GM12878 (cell line): Measurements from ENCODE around the gene NUMBL. TPM values are rescaled to one million over a fixed set of nuclear protein-coding genes. Genes with fewer than 3 reads are reported as not detected.
A peak's percentile ranks its signal among the peaks of the same experiment; 100 is the strongest.

ENCODE experiments used
- ATAC-seq: fragments of 200-7000 bp; cut with Tn5 transposase; 3 replicates; pipeline ENCODE4 v1.9.1; 2020; ENCODE audit warnings: mild to moderate bottlenecking, moderate library complexity
- BruUV-seq: library from RNA; stranded (reverse); fragments of 400-500 nt; replicated peaks from 2 replicates; lab custom pipeline; 2021; lab: Mats Ljungman, UMichigan
- CTCF ChIA-PET: fragments of 300-600 bp; sonication (Branson Sonifier 250); formaldehyde crosslinking; extraction: SDS; loops from one replicate; lab custom pipeline; 2021; ENCODE audit warnings: inconsistent platforms; lab: Yijun Ruan, JAX
- POLR2A ChIA-PET: fragments of 350-600 bp; formaldehyde crosslinking; extraction: SDS; loops from one replicate; lab custom pipeline; 2021; ENCODE audit warnings: inconsistent platforms; lab: Charles Lee
- RAD21 ChIA-PET: fragments of 300-600 bp; sonication (Branson Sonifier 250); formaldehyde crosslinking; loops from one replicate; lab custom pipeline; 2023; ENCODE audit warnings: antibody characterized with exemption; ENCODE audit not compliant: unreplicated experiment; lab: Charles Lee
- SMC1A ChIA-PET: fragments of 300-600 bp; sonication (Branson Sonifier 250); formaldehyde crosslinking; loops from one replicate; lab custom pipeline; 2023; ENCODE audit not compliant: unreplicated experiment, uncharacterized antibody; lab: Charles Lee
- DNase-seq: peaks from one replicate; pipeline ENCODE4 v3.0.0-alpha.2; 2011; ENCODE audit warnings: low read depth, low spot score
- FAIRE-seq: peaks from 3 replicates; lab custom pipeline; 2011; peaks lifted over from hg19 to GRCh38; lab: Jason Lieb, UNC
- H2AFZ ChIP-seq: 2 replicates; pipeline ENCODE4 v1.6.0; 2011; ENCODE audit warnings: low read depth, low read length, control low read depth; ENCODE audit not compliant: control insufficient read depth
- H3K27ac ChIP-seq: 2 replicates; pipeline ENCODE4 v1.5.1; 2011; ENCODE audit warnings: control low read depth; ENCODE audit not compliant: control insufficient read depth, insufficient read depth
- H3K27me3 ChIP-seq, 2 experiments: replicated peaks in 1 of 2; 2 replicates each; pipeline versions ENCODE4 v1.6.0 to v1.6.1; 2011; ENCODE audit warnings: low read length in 1 of 2; ENCODE audit not compliant: control insufficient read depth in 2 of 2, insufficient read depth in 2 of 2
- H3K36me3 ChIP-seq, 2 experiments: 2 replicates each; pipeline ENCODE4 v1.5.1; 2011; ENCODE audit warnings: low read length in 1 of 2; ENCODE audit not compliant: control insufficient read depth in 2 of 2, insufficient read depth in 2 of 2
- H3K4me1 ChIP-seq: 2 replicates; pipeline ENCODE4 v1.6.1; 2011; ENCODE audit warnings: mild to moderate bottlenecking, low read length, moderate library complexity, mixed read lengths; ENCODE audit not compliant: control insufficient read depth, insufficient read depth
- H3K4me2 ChIP-seq: 2 replicates; pipeline ENCODE4 v1.6.0; 2011; ENCODE audit warnings: control low read depth; ENCODE audit not compliant: control insufficient read depth, insufficient read depth
- H3K4me3 ChIP-seq: fragments of 200-600 bp; sonication (generic); 2 replicates; pipeline ENCODE4 v1.5.1; 2016
- H3K79me2 ChIP-seq: 2 replicates; pipeline ENCODE4 v1.6.0; 2011; ENCODE audit warnings: low read length; ENCODE audit not compliant: control insufficient read depth, insufficient read depth
- H3K9ac ChIP-seq: 2 replicates; pipeline ENCODE4 v1.8.0; 2011; ENCODE audit warnings: low read length, control low read depth, mixed read lengths; ENCODE audit not compliant: control insufficient read depth, insufficient read depth
- H3K9me3 ChIP-seq: replicated peaks from 3 replicates; pipeline ENCODE4 v1.5.1; 2011; ENCODE audit warnings: mild to moderate bottlenecking, low read length; ENCODE audit not compliant: control insufficient read depth, insufficient read depth
- H4K20me1 ChIP-seq: 2 replicates; pipeline ENCODE4 v1.6.0; 2011; ENCODE audit not compliant: control insufficient read depth, insufficient read depth
- ATF7 ChIP-seq: fragments of 450-650 bp; IDR thresholded peaks from 2 replicates; pipeline ENCODE4 v1.6.1; 2016; ENCODE audit warnings: low read depth, mild to moderate bottlenecking
- CBX5 ChIP-seq: sonication (generic); IDR thresholded peaks from 2 replicates; pipeline ENCODE4 v1.6.1; 2016; ENCODE audit warnings: low read depth, moderate library complexity, mild to moderate bottlenecking, inconsistent platforms
- CHD1 ChIP-seq: IDR thresholded peaks from 2 replicates; pipeline ENCODE4 v1.6.1; 2012; ENCODE audit warnings: low read depth, low read length, improper control_type of control experiment
- CREB1 ChIP-seq: IDR thresholded peaks from 2 replicates; pipeline ENCODE4 v1.6.1; 2012; ENCODE audit warnings: low read depth, mild to moderate bottlenecking, inconsistent platforms
- CREM ChIP-seq: IDR thresholded peaks from 2 replicates; pipeline ENCODE4 v1.6.1; 2014; ENCODE audit warnings: antibody characterized with exemption, low read depth
- DPF2 ChIP-seq: fragments of 450-650 bp; IDR thresholded peaks from 2 replicates; pipeline ENCODE4 v1.6.1; 2017; ENCODE audit warnings: mild to moderate bottlenecking
- KLF5 ChIP-seq: fragments of 450-650 bp; IDR thresholded peaks from 2 replicates; pipeline ENCODE4 v1.6.1; 2014; ENCODE audit warnings: mild to moderate bottlenecking; ENCODE audit not compliant: partially characterized antibody
- NKRF ChIP-seq: fragments of 450-650 bp; conservative IDR thresholded peaks from 2 replicates; pipeline ENCODE4 v1.6.1; 2017; ENCODE audit warnings: mild to moderate bottlenecking, moderate library complexity
- NR2C1 ChIP-seq: fragments of 450-650 bp; IDR thresholded peaks from 2 replicates; pipeline ENCODE4 v1.6.1; 2017; ENCODE audit warnings: antibody characterized with exemption, mild to moderate bottlenecking, moderate library complexity
- NR2F1 ChIP-seq: fragments of 450-650 bp; conservative IDR thresholded peaks from 2 replicates; pipeline ENCODE4 v1.6.1; 2017; ENCODE audit warnings: mild to moderate bottlenecking
- PKNOX1 ChIP-seq: fragments of 450-650 bp; IDR thresholded peaks from 2 replicates; pipeline ENCODE4 v1.6.1; 2016; ENCODE audit warnings: mild to moderate bottlenecking
- POU2F2 ChIP-seq: IDR thresholded peaks from 3 replicates; pipeline ENCODE4 v1.6.1; 2011; ENCODE audit warnings: low read depth, mild to moderate bottlenecking, low read length, borderline replicate concordance
- RAD21 ChIP-seq: IDR thresholded peaks from 2 replicates; pipeline ENCODE4 v1.6.1; 2011; ENCODE audit warnings: mild to moderate bottlenecking, low read depth, low read length, moderate library complexity; ENCODE audit not compliant: insufficient read depth
- SIX5 ChIP-seq: IDR thresholded peaks from 2 replicates; pipeline ENCODE4 v1.6.1; 2011; ENCODE audit warnings: mild to moderate bottlenecking, low read depth, low read length, moderate library complexity; ENCODE audit not compliant: severe bottlenecking
- SMARCA5 ChIP-seq: fragments of 450-650 bp; IDR thresholded peaks from 2 replicates; pipeline ENCODE4 v1.6.1; 2017; ENCODE audit warnings: mild to moderate bottlenecking
- TCF12 ChIP-seq: IDR thresholded peaks from 2 replicates; pipeline ENCODE4 v1.6.1; 2011; ENCODE audit warnings: low read depth, mild to moderate bottlenecking, low read length
- WRNIP1 ChIP-seq: IDR thresholded peaks from 2 replicates; pipeline ENCODE4 v1.6.1; 2011; ENCODE audit warnings: low read depth, low read length, improper control_type of control experiment, borderline replicate concordance
- ZNF24 ChIP-seq: fragments of 450-650 bp; IDR thresholded peaks from 2 replicates; pipeline ENCODE4 v1.6.1; 2017; ENCODE audit warnings: antibody characterized with exemption, mild to moderate bottlenecking
- WGBS: methylation state at CpG from one replicate; pipeline ENCODE4 v1.1.6; 2016; ENCODE audit warnings: low lambda C conversion rate; ENCODE audit not compliant: insufficient replicate concordance, insufficient coverage; ENCODE audit errors: missing lambda C conversion rate; 5-methylcytosine and 5-hydroxymethylcytosine counted together
- in situ Hi-C: fragments of 300-500 bp; cut with MboI; formaldehyde crosslinking; loops from 9 replicates; pipeline ENCODE4 v1.14.3; 2018; ENCODE audit warnings: mixed read lengths
- intact Hi-C: fragments of 100-400 bp; cut with micrococcal nuclease; formaldehyde crosslinking; loops from one replicate; pipeline ENCODE4 v1.14.2; 2022; ENCODE audit not compliant: unreplicated experiment
- polyA plus RNA-seq, 11 experiments: library from polyadenylated mRNA; depleted of rRNA in 4 of 11; unstranded in 6 of 11; stranded (reverse) in 5 of 11; fragments of >200 nt; fragmentation: Nextera tagmentation in 4 of 11; fragmentation: Illumina TruSeq in 1 of 11; extraction: Ambion mirVana in 4 of 11; extraction: Trizol in 1 of 11; gene quantifications; 1 replicate in 1 of 11; 2 replicates in 10 of 11; pipeline versions ENCODE4 v1.2.1 to v1.2.3, GENCODE V29; 2011 to 2016; ENCODE audit warnings: inconsistent platforms in 2 of 11, missing spikeins in 2 of 11, low read depth in 1 of 11
- total RNA-seq, 4 experiments: library from RNA; depleted of rRNA in 3 of 4; stranded (reverse); fragments of >200 nt in 3 of 4; fragmentation: Illumina TruSeq in 1 of 4; extraction: Trizol in 1 of 4; gene quantifications; 2 replicates each; pipeline versions ENCODE4 v1.2.1 to v1.2.3, GENCODE V29; 2013 to 2021

Gene NUMBL
- total and polyA plus RNA-seq, 10 of the 15 experiments (the other 5 are each of a cell fraction or from before 2014, with no cell fraction given) = 0.16 to 9.4 (median 1.9) TPM

DNA sequence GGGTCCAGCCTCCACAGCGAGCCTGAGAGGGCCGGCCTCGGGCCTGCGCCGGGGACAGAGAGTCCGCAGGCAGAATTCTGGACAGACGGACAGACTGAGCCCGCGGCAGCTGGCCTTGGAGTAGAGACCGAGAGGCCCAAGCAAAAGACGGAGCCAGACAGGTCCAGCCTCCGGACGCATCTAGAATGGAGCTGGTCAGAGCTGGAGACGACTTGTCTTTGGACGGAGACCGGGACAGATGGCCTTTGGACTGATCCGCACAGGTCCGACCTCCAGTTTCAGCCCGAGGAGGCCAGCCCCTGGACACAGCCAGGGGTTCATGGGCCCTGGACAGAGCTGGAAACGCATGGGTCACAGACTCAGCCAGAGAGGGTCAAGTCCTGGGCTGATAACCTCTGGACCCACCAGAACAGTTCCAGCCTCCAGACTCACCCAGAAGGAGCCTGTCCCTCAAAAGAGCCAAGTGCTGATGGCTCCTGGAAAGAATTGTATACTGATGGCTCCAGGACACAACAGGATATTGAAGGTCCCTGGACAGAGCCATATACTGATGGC lies 27.0 kb upstream of the NUMBL start (continued):
- TF ChIP-seq WRNIP1 (no peak), RAD21 (no peak), KLF5 (no peak), DPF2 (no peak), CBX5 (no peak), SMARCA5 (peak; percentile 15), SIX5 (no peak), POU2F2 (no peak)

GRCh38 chr19:40716482-40717324 lies 26.3 kb upstream of the NUMBL start, which contains the start of the genes COQ8B and ITPKC:
TSS of gene COQ8B (minus strand) at chr19:40716886. CDS start at chr19:40714632, 2,254 bp downstream.
TSS of gene ITPKC (plus strand) at chr19:40717112. CDS start at chr19:40717136, 24 bp downstream.
- H3K79me2 ChIP-seq = peaks cover 43% of the 10 kb centered on the region
- no peaks in the 10 kb centered on the region for H3K27me3 ChIP-seq
- FAIRE-seq = peak; percentile 87
- no peaks in the 10 kb centered on the region for H4K20me1 ChIP-seq
- peak; percentile 72 for ATAC-seq
- intact Hi-C loops (loop anchor here (1.0 to 2.0 kb wide), 3 partner anchors 34 to 82 kb away; partner anchors contain the start of genes ACTMAP, EGLN2, RAB4B and SNRPA), in situ Hi-C loops (no loop called here)
- peak within 1 kb of the TSS; percentile 91 for H3K9ac ChIP-seq
- ChIA-PET SMC1A (interaction anchor here (0.8 to 2.4 kb wide), 10 partner anchors 29 to 103 kb away, joined by 3 to 13 read pairs (median 7); partner anchors contain the start of genes ACTMAP, RAB4B and SNRPA), POLR2A (interaction anchor here (0.6 to 2.4 kb wide), 19 partner anchors 8 to 652 kb away, joined by 3 to 39 read pairs (median 4); partner anchors contain the start of genes ACTMAP, BLVRB, EGLN2 and MIA), CTCF (interaction anchor here (0.5 to 1.8 kb wide), 7 partner anchors 31 to 90 kb away, joined by 3 to 10 read pairs (median 4); partner anchors contain the start of genes ACTMAP, RAB4B and SNRPA), RAD21 (interaction anchor here (0.6 to 2.4 kb wide), 8 partner anchors 31 to 1165 kb away, joined by 3 to 28 read pairs (median 5); partner anchors contain the start of genes ACTMAP, EGLN2, RAB4B and SNRPA)
- peak; percentile 88 for DNase-seq
- under 1% methylated on average over 57 of the region's 76 CpGs for WGBS
- 0 out of 4 replicates have a peak, but pooled peaks cover 0 to under 1% of the 10 kb centered on the region in 2 experiments for H3K36me3 ChIP-seq
- H3K4me3 ChIP-seq = peak within 1 kb of the TSS; percentile 79
- peak within 1 kb of the TSS; percentile 67 for H2AFZ ChIP-seq
- peak within 1 kb of the TSS; percentile 94 for H3K27ac ChIP-seq
- no peaks in the 10 kb centered on the region for H3K9me3 ChIP-seq
- BruUV-seq = TSS peak; percentile 79
- peaks cover 18% of the 10 kb centered on the region for H3K4me1 ChIP-seq
- peak within 1 kb of the TSS; percentile 97 for H3K4me2 ChIP-seq
- TF ChIP-seq PKNOX1 (peak; percentile 82), ATF7 (peak; percentile 41; the same call in 1 of the 2 replicates), NKRF (peak; percentile 94), NR2C1 (peak; percentile 55), WRNIP1 (no peak), CREB1 (peak; percentile 93), CHD1 (no peak), TCF12 (0 out of 2 replicates have a peak, but pooled peaks have one; percentile 7), NR2F1 (peak; percentile 71), CREM (peak; percentile 90), ZNF24 (0 out of 2 replicates have a peak, but pooled peaks have one; percentile 41)
